ENCODE data around the gene SLC44A3. TPM values are rescaled to one million over a fixed set of nuclear protein-coding genes. Genes with fewer than 3 reads are reported as not detected.

SLC44A3 gene
- total and polyA plus RNA-seq, 9 of the 15 experiments (the other 6 are each of a cell fraction or from before 2014, with no cell fraction given), result not detected

DNA sequence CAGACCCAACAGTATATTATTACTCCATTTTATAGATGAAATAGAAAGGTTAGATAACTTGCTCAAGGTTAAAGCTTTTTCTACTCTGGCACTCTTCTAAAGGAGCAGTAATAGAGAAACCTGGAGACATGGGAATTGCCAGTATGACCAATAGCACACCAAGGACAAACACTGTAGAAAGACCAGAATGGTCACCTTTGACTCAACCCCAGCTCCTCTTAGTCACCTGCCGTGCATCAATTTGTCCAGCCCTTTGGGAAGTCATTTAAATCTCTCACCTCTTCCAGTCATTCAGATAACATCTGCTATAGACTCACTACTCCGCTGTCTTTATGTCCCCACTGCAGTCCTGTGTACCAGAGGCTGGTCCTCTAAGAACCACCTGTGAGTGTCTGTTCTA is 23.9 kb upstream of the SLC44A3 start (continued):
- no peak for TF ChIP-seq SMAD3 (CRISPR knock-in tag; conservative IDR thresholded peaks at IDR 0.05)
- TF ChIP-seq GABPA (tag; conservative IDR thresholded peaks at IDR 0.05; ENCODE audit: low read depth), result no peak
- TF ChIP-seq TAF1 (IDR thresholded peaks at IDR 0.05; ENCODE audit: control insufficient read depth, extremely low read depth, insufficient read depth, low read length, severe bottlenecking), result no peak
- TF ChIP-seq NR2C1 (IDR thresholded peaks at IDR 0.05), result no peak
- TF ChIP-seq NR2C1 (tag; IDR thresholded peaks at IDR 0.05), result no peak
- no peak for TF ChIP-seq STAT5A (IDR thresholded peaks at IDR 0.05; ENCODE audit: borderline replicate concordance, low read length)

DNA sequence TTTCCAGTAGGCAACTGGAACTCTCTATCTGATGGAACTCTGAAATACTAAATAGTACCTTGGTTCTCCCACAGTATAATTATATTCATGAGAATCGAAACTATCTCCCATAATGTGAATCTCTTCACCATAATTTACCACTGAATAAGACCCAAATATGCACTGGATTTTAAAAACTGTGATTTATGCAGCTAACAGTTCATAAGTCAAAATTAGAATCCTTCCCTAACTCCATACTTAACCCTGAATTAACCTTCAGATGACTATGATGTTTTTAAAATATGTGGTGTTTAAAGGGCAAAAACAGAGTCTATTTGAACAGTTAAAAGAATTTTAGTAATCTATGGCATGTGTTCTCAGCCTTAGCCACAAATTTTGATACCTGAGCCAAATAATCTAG is 22.9 kb upstream of the SLC44A3 start:
- Histone ChIP-seq H3K4me2 (ENCODE audit: insufficient read depth, low read length) (no peak overlapping the region), H3K9me3 (replicated peaks; ENCODE audit: control insufficient read depth, insufficient read depth, low read depth, low read length) (no peaks in the 10 kb centered on the region), H3K4me3 (no peak overlapping the region), H3K9ac (ENCODE audit: insufficient read depth in 1 of 2, low read depth in 2 of 2, low read length in 2 of 2) (no peak overlapping the region), H3K9me1 (ENCODE audit: control insufficient read depth, insufficient read depth, low read length) (no peaks in the 10 kb centered on the region), H3K79me2 (ENCODE audit: control insufficient read depth, insufficient read depth, low read length) (no peaks in the 10 kb centered on the region), H3K36me3 (ENCODE audit: control insufficient read depth, insufficient read depth, low read length) (no peaks in the 10 kb centered on the region), H3K27me3 (ENCODE audit: control insufficient read depth in 2 of 2, insufficient read depth in 2 of 2, low read length in 2 of 2) (no peaks in the 10 kb centered on the region; a peak in 1 of 5 replicates), H3K4me1 (replicated peaks in 1 of 2; ENCODE audit: control insufficient read depth in 2 of 2, insufficient read depth in 2 of 2, low read length in 2 of 2) (peaks cover 0 to 3% of the 10 kb centered on the region in 2 experiments; a peak in 1 of 5 replicates), H4K20me1 (replicated peaks; ENCODE audit: control insufficient read depth, insufficient read depth, low read length) (no peaks in the 10 kb centered on the region), H3K27ac (ENCODE audit: extremely low read depth, low read depth, low read length) (no peak overlapping the region), H2AFZ (ENCODE audit: low read depth, low read length) (no peak overlapping the region)
- no peak for FAIRE-seq
- ChIA-PET CTCF (ENCODE audit: low intra/inter-chr PET ratio) (no interaction called here), POLR2A (no interaction called here)
- no TSS peak for BruUV-seq (replicated peaks)
- intact Hi-C loops (cut with micrococcal nuclease), result no loop called here
- no peak for DNase-seq (ENCODE audit: extremely low read depth in 1 of 4, low spot score in 3 of 4)
- ATAC-seq, result no peak
- in situ Hi-C loops (cut with MboI), result no loop called here
- TF ChIP-seq SMAD2 (IDR thresholded peaks at IDR 0.05; ENCODE audit: low read depth, low read length), result no peak
- TF ChIP-seq, protein P1, sequence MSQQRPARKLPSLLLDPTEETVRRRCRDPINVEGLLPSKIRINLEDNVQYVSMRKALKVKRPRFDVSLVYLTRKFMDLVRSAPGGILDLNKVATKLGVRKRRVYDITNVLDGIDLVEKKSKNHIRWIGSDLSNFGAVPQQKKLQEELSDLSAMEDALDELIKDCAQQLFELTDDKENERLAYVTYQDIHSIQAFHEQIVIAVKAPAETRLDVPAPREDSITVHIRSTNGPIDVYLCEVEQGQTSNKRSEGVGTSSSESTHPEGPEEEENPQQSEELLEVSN (IDR thresholded peaks at IDR 0.05; ENCODE audit: borderline replicate concordance in 1 of 2, extremely low read depth in 1 of 2, insufficient read depth in 1 of 2, insufficient read length in 1 of 2, low read depth in 1 of 2, low read length in 1 of 2, poor library complexity in 1 of 2, severe bottlenecking in 1 of 2), result no peak
- TF ChIP-seq SMAD4 (CRISPR knock-in tag; conservative IDR thresholded peaks at IDR 0.05), result no peak
- no peak for TF ChIP-seq NFYB (IDR thresholded peaks at IDR 0.05; ENCODE audit: extremely low read depth, insufficient read length)
- no peak for TF ChIP-seq TBP (optimal IDR thresholded peaks at IDR 0.05; ENCODE audit: low read depth, low read length)
- no peak for TF ChIP-seq TAF7 (tag; IDR thresholded peaks at IDR 0.05)
- no peak for TF ChIP-seq MIER1 (IDR thresholded peaks at IDR 0.05; ENCODE audit: low read depth)
- no peak for TF ChIP-seq MECOM (CRISPR knock-in tag; IDR thresholded peaks at IDR 0.05)
- no peak for TF ChIP-seq TAL1 (IDR thresholded peaks at IDR 0.05)
- WGBS (ENCODE audit: insufficient coverage, low coverage, missing lambda C conversion rate), result 0% methylated on average over 1 of the region's 1 CpG

All from K562 (cell line).